GM06990 (cell line): Measurements from ENCODE around the gene PVR.
"Not testable (repeated sequence)": the region's sequence is repeated elsewhere in the genome, so short reads cannot be mapped to it uniquely, and the experiment has no call there.

ENCODE experiments used
- DNase-seq: peaks from one replicate; pipeline ENCODE4 v3.0.0-alpha.2; 2011; ENCODE audit not compliant: insufficient read length; ENCODE audit errors: extremely low read depth
- H3K27me3 ChIP-seq: replicated peaks from 2 replicates; pipeline ENCODE4 v1.6.0; 2011; ENCODE audit warnings: low read length; ENCODE audit not compliant: control insufficient read depth, insufficient read depth
- H3K36me3 ChIP-seq: 2 replicates; pipeline ENCODE4 v1.5.1; 2011; ENCODE audit warnings: low read length; ENCODE audit not compliant: control insufficient read depth, insufficient read depth
- H3K4me3 ChIP-seq: replicated peaks from 2 replicates; pipeline ENCODE4 v1.5.1; 2011; ENCODE audit warnings: low read depth, mild to moderate bottlenecking, control low read depth, low read length
- TF ChIP-seq, protein P1 (sequence below): IDR thresholded peaks from 2 replicates; pipeline ENCODE4 v1.5.1; 2011; ENCODE audit warnings: low read length, control low read depth, mild to moderate bottlenecking, inconsistent platforms; ENCODE audit not compliant: insufficient read depth, poor library complexity, severe bottlenecking

Gene PVR

DNA sequence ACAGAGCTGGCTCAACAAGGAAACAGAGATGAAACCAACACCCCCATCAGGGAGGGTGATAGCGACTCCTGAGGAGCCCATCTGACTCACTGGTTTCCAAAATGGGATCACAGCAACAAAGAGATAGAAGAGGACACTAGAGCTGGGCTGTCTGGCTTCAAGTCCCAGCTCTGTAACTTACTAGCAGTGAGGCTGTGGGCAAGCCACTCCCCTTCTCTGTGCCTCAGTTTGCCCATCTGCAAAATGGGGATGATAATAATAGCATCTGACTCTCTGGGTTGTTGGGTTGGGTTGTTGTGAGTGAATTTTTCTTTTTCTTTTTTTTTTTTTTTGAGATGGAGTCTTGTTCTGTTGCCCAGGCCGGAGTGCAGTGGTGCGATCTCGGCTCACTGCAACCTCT, 16.1 kb upstream of the PVR start:
- TF ChIP-seq, protein P1, sequence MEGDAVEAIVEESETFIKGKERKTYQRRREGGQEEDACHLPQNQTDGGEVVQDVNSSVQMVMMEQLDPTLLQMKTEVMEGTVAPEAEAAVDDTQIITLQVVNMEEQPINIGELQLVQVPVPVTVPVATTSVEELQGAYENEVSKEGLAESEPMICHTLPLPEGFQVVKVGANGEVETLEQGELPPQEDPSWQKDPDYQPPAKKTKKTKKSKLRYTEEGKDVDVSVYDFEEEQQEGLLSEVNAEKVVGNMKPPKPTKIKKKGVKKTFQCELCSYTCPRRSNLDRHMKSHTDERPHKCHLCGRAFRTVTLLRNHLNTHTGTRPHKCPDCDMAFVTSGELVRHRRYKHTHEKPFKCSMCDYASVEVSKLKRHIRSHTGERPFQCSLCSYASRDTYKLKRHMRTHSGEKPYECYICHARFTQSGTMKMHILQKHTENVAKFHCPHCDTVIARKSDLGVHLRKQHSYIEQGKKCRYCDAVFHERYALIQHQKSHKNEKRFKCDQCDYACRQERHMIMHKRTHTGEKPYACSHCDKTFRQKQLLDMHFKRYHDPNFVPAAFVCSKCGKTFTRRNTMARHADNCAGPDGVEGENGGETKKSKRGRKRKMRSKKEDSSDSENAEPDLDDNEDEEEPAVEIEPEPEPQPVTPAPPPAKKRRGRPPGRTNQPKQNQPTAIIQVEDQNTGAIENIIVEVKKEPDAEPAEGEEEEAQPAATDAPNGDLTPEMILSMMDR: no peak
- Histone ChIP-seq H3K4me3 (no peak overlapping the region), H3K36me3 (no peaks in the 10 kb centered on the region), H3K27me3 (no peaks in the 10 kb centered on the region; the same call in 1 of the 2 replicates)
- no peak for DNase-seq

DNA sequence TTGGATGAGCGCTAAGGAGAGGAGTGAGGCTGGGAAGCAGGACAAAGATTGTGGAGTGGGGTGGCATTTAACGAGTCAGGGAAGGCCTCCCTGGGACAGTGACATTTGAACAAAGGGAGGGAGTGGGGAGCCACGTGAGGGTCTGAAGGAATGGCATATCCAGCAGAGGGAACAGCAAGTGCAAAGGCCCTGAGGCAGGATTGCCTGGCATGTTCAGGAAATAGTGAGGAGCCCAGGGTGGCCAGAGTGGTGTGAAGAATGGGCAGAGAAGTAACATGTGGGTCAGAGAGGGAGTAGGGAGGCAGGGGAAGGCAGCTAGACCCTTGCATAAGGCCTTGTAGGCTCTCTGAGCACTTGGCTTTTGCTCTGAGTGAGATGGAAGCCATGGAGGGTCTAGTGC, 14.9 kb upstream of the PVR start:
- no peak for DNase-seq
- H3K36me3 ChIP-seq: no peaks in the 10 kb centered on the region
- TF ChIP-seq, protein P1: no peak
- no peak overlapping the region for H3K4me3 ChIP-seq
- no peaks in the 10 kb centered on the region; the same call in 1 of the 2 replicates for H3K27me3 ChIP-seq

GRCh38 chr19:44631611-44632010, 12.1 kb upstream of the PVR start:
- DNase-seq, H3K27me3 ChIP-seq, H3K4me3 ChIP-seq, H3K36me3 ChIP-seq: not testable (repeated sequence)

DNA sequence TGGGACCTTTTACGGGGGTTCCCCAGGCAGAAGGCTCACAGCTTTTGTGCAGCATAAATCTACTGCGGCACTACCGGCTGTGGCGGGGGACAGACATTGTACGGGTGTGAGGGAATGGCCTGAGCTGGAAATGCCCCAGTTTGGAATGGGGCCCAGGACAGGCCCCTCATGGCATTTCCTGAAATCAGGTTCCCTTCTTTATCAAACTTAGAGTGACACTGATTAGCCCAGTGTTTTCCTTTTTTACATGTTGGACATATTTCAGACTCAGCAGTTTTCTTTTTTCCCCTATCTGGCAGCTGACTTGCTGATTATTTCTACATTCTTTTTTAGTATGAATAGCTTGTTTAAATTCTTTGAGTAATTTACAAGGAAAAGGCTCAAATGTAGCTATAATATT, 9.7 kb upstream of the PVR start:
- not testable (repeated sequence) for H3K36me3 ChIP-seq, DNase-seq, H3K27me3 ChIP-seq, H3K4me3 ChIP-seq

DNA sequence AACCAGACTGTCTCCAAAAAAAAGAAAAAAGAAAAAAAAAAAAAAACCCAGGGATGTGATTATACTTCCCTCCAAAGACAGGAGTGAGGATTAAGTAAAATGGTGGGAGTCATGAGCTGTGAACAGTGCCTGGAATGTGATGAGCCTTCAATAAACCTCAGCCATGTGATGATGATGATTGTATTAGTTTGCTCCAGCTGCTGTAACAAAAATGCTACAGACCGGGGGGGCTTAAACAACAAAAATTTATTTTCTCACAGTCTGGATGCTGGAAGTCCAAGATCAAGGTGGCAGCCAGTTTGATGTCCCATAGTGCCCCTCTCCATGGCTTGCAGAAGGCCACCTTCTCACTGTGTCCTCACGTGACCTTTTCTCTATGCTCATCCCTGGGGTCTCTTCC, 8.9 kb upstream of the PVR start:
- Histone ChIP-seq H3K27me3 (no peaks in the 10 kb centered on the region), H3K36me3 (no peaks in the 10 kb centered on the region), H3K4me3 (no peak overlapping the region)
- TF ChIP-seq, protein P1: no peak
- DNase-seq: no peak

GRCh38 chr19:44635581-44636438, 7.9 kb upstream of the PVR start:
- H3K27me3 ChIP-seq: no peaks in the 10 kb centered on the region
- TF ChIP-seq, protein P1: no peak
- DNase-seq: no peak
- no peak overlapping the region for H3K4me3 ChIP-seq
- no peaks in the 10 kb centered on the region for H3K36me3 ChIP-seq
